HG02938 (cell line): ENCODE measurements around the gene LYPD6.

Source experiments
- ATAC-seq: cut with Tn5 transposase; IDR thresholded peaks from one replicate; pipeline ENCODE4 v1.9.1; 2021; ENCODE audit warnings: mild to moderate bottlenecking, moderate library complexity; ENCODE audit not compliant: unreplicated experiment

Gene LYPD6

DNA sequence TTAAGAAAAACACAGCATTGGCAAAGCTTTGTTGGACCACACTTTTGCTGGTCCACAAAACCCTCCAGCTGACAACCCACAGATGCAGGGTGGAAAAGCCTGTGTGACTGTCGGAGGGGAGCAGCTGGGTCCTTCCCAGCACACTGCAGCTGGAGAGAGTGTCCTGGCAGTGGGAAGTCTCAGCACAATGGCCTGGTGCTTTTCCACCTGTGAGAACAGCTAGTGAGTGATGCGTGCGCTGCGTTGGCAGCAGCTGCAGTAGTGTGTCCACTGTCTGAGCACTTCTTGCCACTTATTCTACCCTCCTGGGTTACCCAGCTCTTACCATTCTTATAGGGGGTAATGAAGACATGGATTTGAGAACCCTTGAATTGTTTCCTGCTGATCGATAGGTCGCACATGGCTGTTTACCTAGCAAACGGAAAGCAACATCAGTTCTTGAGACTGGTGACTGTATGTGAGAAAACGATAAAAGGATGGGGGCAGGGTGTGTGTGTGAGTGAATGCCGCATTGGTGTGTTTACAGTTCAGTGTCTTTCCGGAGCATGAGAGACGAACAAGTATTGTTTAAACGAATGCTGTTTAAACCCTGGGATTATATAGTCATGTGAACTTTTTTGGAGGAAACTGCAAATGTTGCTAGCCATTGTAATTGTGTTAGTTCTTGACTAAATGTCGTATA is 69.7 kb downstream of the LYPD6 start:
- ATAC-seq = no peak

- ATAC-seq = no peak
These were observed 70.6 kb downstream of the LYPD6 start for GRCh38 chr2:149400997-149401396.

GRCh38 chr2:149409506-149409905 is 79.1 kb downstream of the LYPD6 start:
- ATAC-seq = no peak

DNA sequence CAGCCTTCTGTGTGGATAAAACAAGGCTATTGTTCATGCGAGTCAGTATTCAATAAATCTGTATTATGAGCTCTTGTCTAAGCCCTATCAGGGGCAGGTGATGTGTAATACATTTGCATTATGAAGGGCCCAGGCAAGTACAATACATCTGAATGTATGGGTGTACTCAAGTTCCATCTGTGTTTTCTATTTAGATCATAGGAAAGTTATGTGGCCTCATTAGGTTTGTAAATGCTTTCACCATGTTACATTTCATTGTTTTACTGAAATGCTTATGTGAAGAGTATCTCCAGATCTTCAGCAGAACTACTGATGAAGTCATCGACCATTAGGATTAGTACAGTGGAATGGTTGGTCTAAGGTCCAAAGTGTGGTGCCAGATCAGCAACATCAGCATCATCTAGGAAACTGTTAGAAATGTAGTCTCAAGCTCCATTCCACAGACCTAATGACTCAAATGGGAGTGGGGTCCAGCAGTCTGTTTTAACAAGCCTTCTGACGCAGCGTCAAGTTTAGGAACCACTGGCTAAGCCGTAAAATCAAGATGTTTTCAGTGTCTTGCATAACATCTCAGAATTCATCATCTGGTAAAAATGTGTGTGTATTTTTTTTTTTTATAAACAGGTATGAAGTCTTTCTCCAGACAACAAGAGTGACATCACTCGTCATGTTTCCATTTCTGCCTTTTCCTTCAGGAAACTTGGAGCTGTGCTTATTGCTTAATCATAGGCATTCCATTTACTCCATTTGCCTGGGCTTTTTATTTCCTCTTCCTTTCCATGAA is 80.5 kb downstream of the LYPD6 start:
- no peak for ATAC-seq

DNA sequence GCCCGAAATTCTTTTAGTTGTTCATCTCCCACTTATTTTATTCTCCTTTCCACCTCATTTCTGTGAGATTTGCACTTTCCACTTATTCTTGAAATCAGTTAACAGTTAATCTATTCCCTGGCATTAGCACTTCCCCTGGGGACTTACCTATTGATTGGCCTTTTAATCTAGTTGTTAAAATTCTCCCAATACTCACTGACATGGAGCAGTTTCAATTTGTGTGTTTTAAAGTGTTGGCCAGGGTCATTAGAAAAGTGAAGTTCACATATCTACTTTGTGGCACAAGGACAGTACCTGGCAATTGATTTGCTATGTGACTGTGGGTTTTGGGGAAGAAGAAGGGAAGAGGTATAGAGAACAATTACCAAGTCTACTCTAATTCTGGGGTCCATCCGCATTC is 83.1 kb downstream of the LYPD6 start:
- no peak for ATAC-seq

DNA sequence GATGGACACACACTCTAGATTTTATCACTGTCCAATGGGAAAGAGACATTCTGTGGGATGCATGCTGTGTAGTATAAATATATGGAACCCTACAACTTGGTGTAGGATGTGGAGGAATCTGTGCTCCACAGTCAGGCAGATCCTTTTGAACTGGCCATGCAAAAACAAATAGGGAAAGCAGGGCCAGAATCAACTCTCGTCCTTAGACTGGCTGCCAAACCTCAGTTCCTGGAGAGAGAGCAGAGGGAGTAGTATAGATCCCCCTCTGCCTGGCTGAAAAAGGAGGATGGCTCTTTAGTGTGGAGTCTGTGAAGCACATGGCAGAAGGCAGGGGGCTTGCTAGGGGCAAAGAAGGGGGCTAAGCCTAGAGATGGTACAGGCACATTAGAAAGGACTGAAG is 84.7 kb downstream of the LYPD6 start:
- no peak for ATAC-seq

GRCh38 chr2:149418065-149418464 is 87.7 kb downstream of the LYPD6 start:
- no peak for ATAC-seq

- ATAC-seq = no peak
These were observed 89.9 kb downstream of the LYPD6 start for GRCh38 chr2:149420053-149420963.

DNA sequence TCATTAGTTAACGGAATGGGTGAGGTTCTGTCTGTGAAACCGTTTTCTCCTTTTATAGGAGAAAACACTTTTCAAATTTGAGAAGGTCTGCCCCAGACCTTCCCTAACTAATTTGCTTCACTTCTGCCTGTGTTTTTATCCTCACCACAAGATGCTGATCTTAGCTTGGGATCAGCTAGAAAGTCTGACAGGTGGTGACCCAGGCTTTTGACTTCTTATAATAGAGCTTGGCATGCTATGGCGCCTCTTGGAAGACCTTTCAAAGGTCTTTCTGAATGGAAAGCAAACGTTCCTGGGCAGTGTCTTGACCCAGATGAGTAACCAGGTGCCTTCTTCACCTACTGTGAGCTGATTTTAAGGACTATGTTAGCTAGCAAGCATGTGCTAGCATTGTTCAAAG is 91.4 kb downstream of the LYPD6 start:
- no peak for ATAC-seq

DNA sequence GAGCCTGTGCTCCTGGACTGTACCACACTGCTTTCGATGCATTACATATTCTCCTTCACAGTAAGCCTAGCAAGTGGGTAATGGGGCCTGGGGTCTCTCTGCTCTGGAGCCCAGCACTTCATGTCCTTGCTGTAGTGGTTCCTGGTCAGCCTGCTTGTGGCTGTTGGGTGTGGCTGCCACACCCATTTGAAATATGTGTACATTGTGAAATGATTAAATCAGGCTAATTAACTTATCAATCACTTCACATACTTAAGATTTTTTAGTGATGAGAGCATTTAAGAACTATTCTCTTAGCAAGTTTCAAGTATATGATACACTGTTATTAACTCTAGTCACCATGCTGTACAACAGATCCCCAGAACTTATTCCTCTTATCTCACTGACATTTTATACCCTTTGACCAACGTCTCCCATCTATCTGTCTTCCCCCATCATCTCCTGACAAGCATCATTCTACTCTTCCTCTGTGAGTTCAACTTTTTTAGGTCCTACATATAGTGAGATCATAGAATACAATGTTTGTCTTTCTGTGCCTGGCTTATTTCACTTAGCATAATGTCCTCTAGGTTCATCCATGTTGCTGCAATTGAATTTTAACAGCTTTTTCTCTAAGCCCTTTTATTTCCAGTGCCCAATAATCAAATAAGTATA is 92.1 kb downstream of the LYPD6 start:
- ATAC-seq = no peak

DNA sequence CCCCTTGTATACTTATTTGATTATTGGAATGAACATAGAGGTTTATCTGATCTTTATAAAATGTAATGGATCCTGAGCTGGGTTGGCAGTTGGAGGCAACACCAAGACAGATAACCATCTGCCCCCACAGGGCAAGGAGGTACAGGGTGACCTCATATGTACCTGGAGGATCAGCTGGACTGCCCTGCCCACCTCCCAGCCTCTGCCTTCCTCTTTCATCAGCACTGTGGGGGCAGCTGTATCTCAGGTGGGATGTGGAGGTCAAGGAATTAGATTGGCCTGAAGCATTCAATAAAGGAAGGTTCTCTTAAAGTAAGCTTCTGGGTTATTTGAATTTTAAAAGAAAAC is 92.6 kb downstream of the LYPD6 start:
- ATAC-seq = no peak

DNA sequence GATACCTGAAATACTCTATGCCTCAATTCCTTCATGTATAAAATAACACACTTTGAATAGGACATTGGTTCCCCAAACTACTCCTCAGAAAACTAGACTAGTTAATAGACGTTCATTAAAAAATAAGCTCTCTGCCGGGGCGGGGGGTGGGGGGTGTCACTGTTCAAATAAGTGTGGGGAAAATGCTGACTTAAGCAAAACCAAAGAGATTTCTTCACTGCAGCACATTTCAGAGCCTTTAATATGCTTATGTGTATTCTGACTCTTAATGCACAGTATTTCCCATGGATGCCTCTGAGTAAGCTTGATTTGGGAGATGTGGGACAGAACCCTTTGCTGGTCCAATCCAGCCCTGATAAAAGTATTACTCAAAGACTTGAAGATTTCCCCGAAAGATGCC is 93.2 kb downstream of the LYPD6 start:
- no peak for ATAC-seq

GRCh38 chr2:149427387-149427786 is 97.0 kb downstream of the LYPD6 start:
- no peak for ATAC-seq

DNA sequence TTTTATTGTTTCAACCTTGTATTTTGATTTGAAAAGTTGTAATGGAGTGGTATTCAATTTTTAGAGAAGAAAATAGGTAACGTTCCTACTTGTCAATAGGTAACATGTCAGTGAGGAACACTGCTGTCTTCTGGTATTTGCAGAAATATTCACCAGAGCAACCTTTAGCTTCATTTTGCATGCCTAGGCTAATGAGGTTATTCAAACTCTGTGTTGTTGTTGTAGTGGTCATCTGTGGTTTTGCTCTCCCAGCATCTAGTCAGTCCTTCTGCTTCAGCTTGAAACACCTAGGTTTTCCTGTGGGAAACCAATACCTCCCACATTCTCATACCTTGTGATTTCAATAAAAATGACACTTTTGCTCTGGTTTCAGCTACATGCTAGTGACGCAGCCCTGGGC is 98.4 kb downstream of the LYPD6 start:
- ATAC-seq = no peak

- no peak for ATAC-seq
These were observed 100.7 kb downstream of the LYPD6 start for GRCh38 chr2:149430743-149431736.

DNA sequence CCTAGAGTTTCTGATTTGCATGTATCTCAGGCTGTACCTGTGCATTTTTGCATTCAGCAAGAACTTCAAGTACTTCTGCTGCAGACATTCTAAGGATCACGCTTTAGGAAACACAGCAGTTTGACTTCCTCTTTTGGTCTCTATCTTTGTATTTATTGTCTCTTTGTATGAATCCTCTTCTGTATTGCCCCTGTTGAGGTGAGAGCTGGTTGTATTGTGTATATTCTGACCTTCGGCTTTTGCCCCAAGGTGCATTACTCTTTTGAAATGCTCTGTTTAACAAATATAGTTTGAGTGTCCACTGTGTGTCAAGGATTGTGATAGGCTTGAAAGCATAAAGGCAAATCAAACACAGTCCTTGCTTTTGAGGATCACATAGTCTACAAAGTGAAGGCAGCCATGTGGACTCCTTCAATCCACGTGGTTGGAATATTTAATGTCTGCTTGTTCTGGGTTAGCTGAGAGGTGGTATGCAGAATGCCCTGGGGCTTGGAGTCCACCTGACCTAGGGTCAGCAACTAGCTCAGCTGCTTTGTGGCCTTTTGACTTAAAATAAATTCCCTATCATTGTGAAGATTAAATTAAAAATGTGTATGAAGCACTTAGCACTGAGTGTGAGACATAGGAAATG is 108.1 kb downstream of the LYPD6 start:
- ATAC-seq = no peak

- ATAC-seq = no peak
These were observed 110.9 kb downstream of the LYPD6 start for GRCh38 chr2:149441255-149441654.

DNA sequence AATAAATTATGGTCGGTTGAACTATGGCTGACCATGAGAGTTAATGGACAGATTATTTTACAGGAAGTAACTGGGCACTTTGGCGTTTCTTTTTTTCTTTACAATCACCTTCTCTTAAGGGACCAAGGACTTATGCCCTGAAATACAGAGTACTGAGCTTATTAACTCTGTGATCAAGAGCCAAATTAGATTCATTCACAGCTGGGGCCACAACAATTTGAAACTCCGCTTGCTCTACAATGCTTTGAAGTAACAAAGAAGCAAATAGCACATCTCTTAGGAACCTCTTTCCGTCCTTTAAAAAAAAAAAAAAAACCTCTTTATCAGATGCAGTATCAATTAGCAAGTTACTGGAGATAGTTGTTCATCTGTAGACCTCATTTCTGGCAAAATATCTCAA is 112.0 kb downstream of the LYPD6 start:
- no peak for ATAC-seq

- ATAC-seq = no peak
These were observed 112.8 kb downstream of the LYPD6 start for GRCh38 chr2:149443150-149443549.
